Measurements from ENCODE around the gene PDE10A. TPM values are rescaled to one million over a fixed set of nuclear protein-coding genes. Genes with fewer than 3 reads are reported as not detected.

The PDE10A gene
- total RNA-seq, 6 experiments from 2014 or later = 1.2 to 2.0 (median 1.6) TPM; not detected in 2

DNA sequence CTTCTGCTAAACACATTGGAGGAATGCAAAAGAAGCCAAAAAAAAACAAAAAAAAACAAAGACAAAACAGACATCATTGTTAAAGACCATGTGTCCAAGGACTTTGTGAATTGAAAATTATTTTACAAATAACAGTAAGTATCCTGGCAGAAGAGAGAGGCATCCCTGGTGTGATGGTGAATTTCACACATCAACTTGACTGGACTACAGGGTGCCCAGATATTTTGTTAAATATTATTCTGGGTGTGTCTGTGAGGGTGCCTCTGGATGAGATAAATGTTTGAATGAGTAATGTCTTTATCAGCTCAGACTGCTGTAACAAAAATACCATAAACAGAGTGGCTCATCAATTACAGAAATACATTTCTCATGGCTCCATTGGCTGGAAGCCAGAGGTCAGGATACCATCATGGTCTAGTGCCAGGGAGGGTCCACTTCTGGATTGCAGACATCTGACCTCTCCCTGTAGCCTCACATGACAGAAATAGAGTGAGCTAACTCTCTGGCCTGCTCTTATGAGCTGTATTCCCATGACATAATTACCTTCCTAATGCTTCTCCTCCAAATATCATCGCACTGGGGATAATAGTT lies 341.4 kb downstream of the PDE10A start:
- DNase-seq = no peak
- H3K4me1 Mint-ChIP-seq (ENCODE audit: low read depth) = no peaks in the 10 kb centered on the region
- H3K36me3 Mint-ChIP-seq (ENCODE audit: low read depth) = no peaks in the 10 kb centered on the region; the same call in 1 of the 2 replicates
- no peak overlapping the region for H3K27ac Mint-ChIP-seq
- TF ChIP-seq, protein P1, sequence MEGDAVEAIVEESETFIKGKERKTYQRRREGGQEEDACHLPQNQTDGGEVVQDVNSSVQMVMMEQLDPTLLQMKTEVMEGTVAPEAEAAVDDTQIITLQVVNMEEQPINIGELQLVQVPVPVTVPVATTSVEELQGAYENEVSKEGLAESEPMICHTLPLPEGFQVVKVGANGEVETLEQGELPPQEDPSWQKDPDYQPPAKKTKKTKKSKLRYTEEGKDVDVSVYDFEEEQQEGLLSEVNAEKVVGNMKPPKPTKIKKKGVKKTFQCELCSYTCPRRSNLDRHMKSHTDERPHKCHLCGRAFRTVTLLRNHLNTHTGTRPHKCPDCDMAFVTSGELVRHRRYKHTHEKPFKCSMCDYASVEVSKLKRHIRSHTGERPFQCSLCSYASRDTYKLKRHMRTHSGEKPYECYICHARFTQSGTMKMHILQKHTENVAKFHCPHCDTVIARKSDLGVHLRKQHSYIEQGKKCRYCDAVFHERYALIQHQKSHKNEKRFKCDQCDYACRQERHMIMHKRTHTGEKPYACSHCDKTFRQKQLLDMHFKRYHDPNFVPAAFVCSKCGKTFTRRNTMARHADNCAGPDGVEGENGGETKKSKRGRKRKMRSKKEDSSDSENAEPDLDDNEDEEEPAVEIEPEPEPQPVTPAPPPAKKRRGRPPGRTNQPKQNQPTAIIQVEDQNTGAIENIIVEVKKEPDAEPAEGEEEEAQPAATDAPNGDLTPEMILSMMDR (IDR thresholded peaks at IDR 0.05) = no peak
- H3K27me3 Mint-ChIP-seq (ENCODE audit: insufficient read depth) = no peaks in the 10 kb centered on the region
- H3K4me3 Mint-ChIP-seq = no peak overlapping the region
- H3K9me3 Mint-ChIP-seq = peaks cover 61% of the 10 kb centered on the region

DNA sequence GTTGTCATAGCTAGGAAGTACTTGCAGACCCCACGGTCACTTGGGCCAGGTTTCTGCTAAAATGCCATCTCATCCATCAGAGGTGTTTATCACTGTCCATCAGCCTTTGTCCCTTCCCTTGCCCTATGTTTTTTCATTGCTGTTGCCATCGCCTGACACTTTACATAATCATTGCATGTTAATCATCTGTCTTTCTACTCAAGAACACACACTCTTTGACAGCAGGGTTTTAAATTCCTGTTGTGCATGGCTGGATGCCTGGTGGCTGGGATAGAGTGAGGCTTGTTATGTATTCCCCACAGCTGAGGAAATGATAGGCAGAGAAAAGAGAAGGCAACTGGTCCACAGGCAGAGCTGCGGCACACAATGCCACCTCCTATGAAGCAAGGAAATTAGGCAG lies 341.9 kb downstream of the PDE10A start:
- Mint-ChIP-seq H3K27ac (no peak overlapping the region), H3K36me3 (ENCODE audit: low read depth) (no peaks in the 10 kb centered on the region; the same call in 1 of the 2 replicates), H3K27me3 (ENCODE audit: insufficient read depth) (no peaks in the 10 kb centered on the region), H3K4me3 (no peak overlapping the region), H3K9me3 (peaks cover 59% of the 10 kb centered on the region), H3K4me1 (ENCODE audit: low read depth) (no peaks in the 10 kb centered on the region)
- TF ChIP-seq, protein P1 (IDR thresholded peaks at IDR 0.05) = no peak
- DNase-seq = no peak

GRCh38 chr6:165317723-165318122 lies 345.3 kb downstream of the PDE10A start:
- Mint-ChIP-seq H3K4me1 (ENCODE audit: low read depth) (no peaks in the 10 kb centered on the region), H3K9me3 (peaks cover 50% of the 10 kb centered on the region), H3K4me3 (no peak overlapping the region), H3K36me3 (ENCODE audit: low read depth) (peaks cover 6% of the 10 kb centered on the region; the same call in 1 of the 2 replicates), H3K27me3 (ENCODE audit: insufficient read depth) (no peaks in the 10 kb centered on the region), H3K27ac (no peak overlapping the region)
- TF ChIP-seq, protein P1 (IDR thresholded peaks at IDR 0.05) = no peak
- no peak for DNase-seq

- no peak for DNase-seq
- TF ChIP-seq, protein P1 (IDR thresholded peaks at IDR 0.05) = no peak
- Mint-ChIP-seq H3K27ac (no peak within 1 kb of the TSS), H3K4me1 (ENCODE audit: low read depth) (no peaks in the 10 kb centered on the region), H3K27me3 (ENCODE audit: insufficient read depth) (no peaks in the 10 kb centered on the region), H3K36me3 (ENCODE audit: low read depth) (0 out of 2 replicates have a peak, but pooled peaks cover 1% of the 10 kb centered on the region), H3K4me3 (no peak within 1 kb of the TSS), H3K9me3 (peaks cover 47% of the 10 kb centered on the region)
Measured at GRCh38 chr6:165308926-165309731, 353.9 kb downstream of the PDE10A start, which contains the start of gene C6orf118. Gene C6orf118, minus strand, starts transcription at chr6:165309605. Its CDS starts 19 bp downstream, at chr6:165309586.

DNA sequence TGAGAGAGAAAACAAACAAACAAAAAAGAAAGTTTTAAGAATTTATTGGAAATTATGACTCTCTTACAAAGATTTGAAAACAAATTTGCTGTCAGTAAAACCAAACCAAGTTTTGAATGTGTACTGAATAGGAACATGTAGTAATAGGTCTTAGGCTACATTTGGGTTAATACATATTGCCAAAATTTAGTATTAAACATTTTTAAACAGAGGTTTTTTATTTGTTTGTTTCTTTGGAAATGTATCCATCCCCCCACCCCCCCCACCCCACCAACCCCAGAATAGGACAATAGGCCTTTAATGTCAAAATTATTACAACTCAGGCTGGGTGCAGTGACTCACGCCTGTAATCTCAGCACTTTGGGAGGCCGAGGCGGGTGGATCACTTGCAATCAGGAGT lies 356.1 kb downstream of the PDE10A start:
- Mint-ChIP-seq H3K27ac (no peak overlapping the region), H3K36me3 (ENCODE audit: low read depth) (no peaks in the 10 kb centered on the region), H3K9me3 (peaks cover 42% of the 10 kb centered on the region), H3K27me3 (ENCODE audit: insufficient read depth) (no peaks in the 10 kb centered on the region), H3K4me1 (ENCODE audit: low read depth) (no peaks in the 10 kb centered on the region), H3K4me3 (no peak overlapping the region)
- DNase-seq = no peak
- TF ChIP-seq, protein P1 (IDR thresholded peaks at IDR 0.05) = no peak
